ENCODE data around the gene UBE2C.

The UBE2C gene

GRCh38 chr20:45861221-45862075 is 49.0 kb downstream of the UBE2C start:
- no peak for FAIRE-seq

- no peak for FAIRE-seq
These were observed 51.4 kb downstream of the UBE2C start for GRCh38 chr20:45863543-45864470.

GRCh38 chr20:45866454-45866853 is 54.0 kb downstream of the UBE2C start:
- no peak for FAIRE-seq
